Measurements from ENCODE around the gene RNASEH1. TPM values are rescaled to one million over a fixed set of nuclear protein-coding genes. Genes with fewer than 3 reads are reported as not detected.

RNASEH1 gene
- total RNA-seq, 4 donors from 2014 or later, result 28.1 to 46.2 (median 34.0) TPM

GRCh38 chr2:3527886-3528785 is 30.0 kb downstream of the RNASEH1 start:
- 87 to 100% methylated on average over 1 to 9 of the region's 40 CpGs for WGBS, 2 donors (ENCODE audit: low coverage in 1 of 2)

GRCh38 chr2:3526871-3527270 is 31.3 kb downstream of the RNASEH1 start:
- Histone ChIP-seq H3K27me3 (no peaks in the 10 kb centered on the region), H3K27ac (no peak overlapping the region), H3K4me1 (peaks cover 0 to 36% (median 7%) of the 10 kb centered on the region in 3 donors), H3K36me3 (peaks cover 0 to 9% of the 10 kb centered on the region in 2 donors), H3K4me3 (no peak overlapping the region), H3K9me3 (no peaks in the 10 kb centered on the region)
- no peak for ATAC-seq
- TF ChIP-seq EP300 (IDR thresholded peaks at IDR 0.05) (no peak), POLR2AphosphoS5 (IDR thresholded peaks at IDR 0.05) (no peak), CTCF (IDR thresholded peaks at IDR 0.05) (no peak), POLR2A (IDR thresholded peaks at IDR 0.05) (no peak)
- 90 to 98% methylated on average over 8 to 9 of the region's 22 CpGs for WGBS, 2 donors (ENCODE audit: low coverage in 1 of 2)

More at GRCh38 chr2:3527886-3528785, 30.0 kb downstream of the RNASEH1 start:
- Histone ChIP-seq H3K9me3 (no peaks in the 10 kb centered on the region), H3K4me3 (no peak overlapping the region), H3K36me3 (peaks cover 0 to 21% of the 10 kb centered on the region in 2 donors), H3K27ac (no peak overlapping the region), H3K27me3 (no peaks in the 10 kb centered on the region), H3K4me1 (peaks cover 0 to 35% (median 7%) of the 10 kb centered on the region in 3 donors)
- no peak for ATAC-seq
- TF ChIP-seq POLR2AphosphoS5 (IDR thresholded peaks at IDR 0.05) (no peak), EP300 (IDR thresholded peaks at IDR 0.05) (no peak), POLR2A (IDR thresholded peaks at IDR 0.05) (no peak), CTCF (IDR thresholded peaks at IDR 0.05) (no peak)

GRCh38 chr2:3523551-3524041 is 34.5 kb downstream of the RNASEH1 start:
- ATAC-seq, result no peak
- H3K4me3 ChIP-seq, result no peak overlapping the region
- 15 to 20% methylated on average over 2 to 4 of the region's 4 CpGs for WGBS, 2 donors (ENCODE audit: low coverage in 1 of 2)
- H3K36me3 ChIP-seq, result no peaks in the 10 kb centered on the region
- TF ChIP-seq POLR2AphosphoS5 (IDR thresholded peaks at IDR 0.05) (no peak), POLR2A (IDR thresholded peaks at IDR 0.05) (no peak), CTCF (IDR thresholded peaks at IDR 0.05) (no peak), EP300 (IDR thresholded peaks at IDR 0.05) (no peak)
- peak overlapping the region; percentile 61 to 83 (median 80) for H3K27ac ChIP-seq
- no peaks in the 10 kb centered on the region for H3K27me3 ChIP-seq
- H3K9me3 ChIP-seq, result no peaks in the 10 kb centered on the region
- peaks cover 0 to 58% (median 14%) of the 10 kb centered on the region in 3 donors for H3K4me1 ChIP-seq

GRCh38 chr2:3522961-3523421 is 35.1 kb downstream of the RNASEH1 start:
- Histone ChIP-seq H3K27ac (peak overlapping the region; percentile 61 to 83 (median 80)), H3K27me3 (no peaks in the 10 kb centered on the region), H3K4me1 (peaks cover 0 to 62% (median 14%) of the 10 kb centered on the region in 3 donors), H3K4me3 (no peak overlapping the region), H3K9me3 (no peaks in the 10 kb centered on the region), H3K36me3 (no peaks in the 10 kb centered on the region)
- TF ChIP-seq POLR2A (IDR thresholded peaks at IDR 0.05) (no peak), CTCF (IDR thresholded peaks at IDR 0.05) (no peak), EP300 (IDR thresholded peaks at IDR 0.05) (no peak), POLR2AphosphoS5 (IDR thresholded peaks at IDR 0.05) (no peak)
- no peak for ATAC-seq
- WGBS, 2 donors (ENCODE audit: low coverage in 1 of 2), result 20 to 25% methylated on average over 13 of the region's 13 CpGs
